Endothelial cell of umbilical vein (primary cell): ENCODE results near the gene CNRIP1.

ENCODE experiments used
- POLR2A ChIP-seq: IDR thresholded peaks from 2 replicates; pipeline ENCODE4 v1.6.1; 2012; ENCODE audit warnings: low read depth, mild to moderate bottlenecking, control low read depth, low read length
- POLR2AphosphoS5 ChIP-seq: IDR thresholded peaks from 2 replicates; pipeline ENCODE4 v1.6.1; 2012; ENCODE audit warnings: low read depth, mild to moderate bottlenecking, control low read depth, low read length, moderate library complexity; ENCODE audit not compliant: insufficient read depth
- TF ChIP-seq, protein P1 (sequence below), 2 donors: IDR thresholded peaks; 1 replicate in 1 of 2; 2 replicates in 1 of 2; pipeline ENCODE4 v1.5.1; 2011; ENCODE audit warnings: low read length in 2 of 2, mild to moderate bottlenecking in 2 of 2, moderate library complexity in 2 of 2, control low read depth in 1 of 2, inconsistent platforms in 1 of 2, low read depth in 1 of 2; ENCODE audit not compliant: insufficient read depth in 1 of 2; ENCODE audit errors: extremely low read depth in 1 of 2

DNA sequence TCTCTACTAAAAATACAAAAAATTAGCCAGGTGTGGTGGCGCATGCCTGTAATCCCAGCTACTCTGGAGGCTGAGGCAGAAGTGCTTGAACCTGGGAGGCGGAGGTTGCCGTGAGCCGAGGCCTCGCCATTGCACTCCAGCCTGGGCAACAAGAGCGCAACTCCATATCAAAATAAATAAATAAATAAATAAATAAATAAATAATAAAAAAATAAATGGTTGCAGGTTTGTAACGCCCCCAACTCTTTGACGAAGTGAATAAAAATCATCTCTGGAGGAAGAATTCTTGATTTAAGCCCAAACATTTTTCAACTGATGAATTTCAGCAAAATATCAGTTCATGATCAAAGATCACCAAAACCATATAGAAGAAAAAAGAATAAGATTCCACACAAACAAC is 13.3 kb upstream of the CNRIP1 start:
- TF ChIP-seq POLR2AphosphoS5 (no peak), POLR2A (no peak)
- TF ChIP-seq, protein P1, sequence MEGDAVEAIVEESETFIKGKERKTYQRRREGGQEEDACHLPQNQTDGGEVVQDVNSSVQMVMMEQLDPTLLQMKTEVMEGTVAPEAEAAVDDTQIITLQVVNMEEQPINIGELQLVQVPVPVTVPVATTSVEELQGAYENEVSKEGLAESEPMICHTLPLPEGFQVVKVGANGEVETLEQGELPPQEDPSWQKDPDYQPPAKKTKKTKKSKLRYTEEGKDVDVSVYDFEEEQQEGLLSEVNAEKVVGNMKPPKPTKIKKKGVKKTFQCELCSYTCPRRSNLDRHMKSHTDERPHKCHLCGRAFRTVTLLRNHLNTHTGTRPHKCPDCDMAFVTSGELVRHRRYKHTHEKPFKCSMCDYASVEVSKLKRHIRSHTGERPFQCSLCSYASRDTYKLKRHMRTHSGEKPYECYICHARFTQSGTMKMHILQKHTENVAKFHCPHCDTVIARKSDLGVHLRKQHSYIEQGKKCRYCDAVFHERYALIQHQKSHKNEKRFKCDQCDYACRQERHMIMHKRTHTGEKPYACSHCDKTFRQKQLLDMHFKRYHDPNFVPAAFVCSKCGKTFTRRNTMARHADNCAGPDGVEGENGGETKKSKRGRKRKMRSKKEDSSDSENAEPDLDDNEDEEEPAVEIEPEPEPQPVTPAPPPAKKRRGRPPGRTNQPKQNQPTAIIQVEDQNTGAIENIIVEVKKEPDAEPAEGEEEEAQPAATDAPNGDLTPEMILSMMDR (IDR thresholded peaks at IDR 0.05; ENCODE audit: extremely low read depth in 1 of 2, insufficient read depth in 1 of 2, low read depth in 1 of 2, low read length in 2 of 2): no peak
